ENCODE data around the gene PDGFA. TPM values are rescaled to one million over a fixed set of nuclear protein-coding genes. Genes with fewer than 3 reads are reported as not detected.

Gene PDGFA
- total and polyA plus RNA-seq, 12 donors, result 14.3 to 38.5 (median 24.2) TPM

GRCh38 chr7:520503-521161 is 986 bp upstream of the PDGFA start:
- H3K4me1 ChIP-seq, result peaks cover 19 to 61% (median 46%) of the 10 kb centered on the region in 9 donors

DNA sequence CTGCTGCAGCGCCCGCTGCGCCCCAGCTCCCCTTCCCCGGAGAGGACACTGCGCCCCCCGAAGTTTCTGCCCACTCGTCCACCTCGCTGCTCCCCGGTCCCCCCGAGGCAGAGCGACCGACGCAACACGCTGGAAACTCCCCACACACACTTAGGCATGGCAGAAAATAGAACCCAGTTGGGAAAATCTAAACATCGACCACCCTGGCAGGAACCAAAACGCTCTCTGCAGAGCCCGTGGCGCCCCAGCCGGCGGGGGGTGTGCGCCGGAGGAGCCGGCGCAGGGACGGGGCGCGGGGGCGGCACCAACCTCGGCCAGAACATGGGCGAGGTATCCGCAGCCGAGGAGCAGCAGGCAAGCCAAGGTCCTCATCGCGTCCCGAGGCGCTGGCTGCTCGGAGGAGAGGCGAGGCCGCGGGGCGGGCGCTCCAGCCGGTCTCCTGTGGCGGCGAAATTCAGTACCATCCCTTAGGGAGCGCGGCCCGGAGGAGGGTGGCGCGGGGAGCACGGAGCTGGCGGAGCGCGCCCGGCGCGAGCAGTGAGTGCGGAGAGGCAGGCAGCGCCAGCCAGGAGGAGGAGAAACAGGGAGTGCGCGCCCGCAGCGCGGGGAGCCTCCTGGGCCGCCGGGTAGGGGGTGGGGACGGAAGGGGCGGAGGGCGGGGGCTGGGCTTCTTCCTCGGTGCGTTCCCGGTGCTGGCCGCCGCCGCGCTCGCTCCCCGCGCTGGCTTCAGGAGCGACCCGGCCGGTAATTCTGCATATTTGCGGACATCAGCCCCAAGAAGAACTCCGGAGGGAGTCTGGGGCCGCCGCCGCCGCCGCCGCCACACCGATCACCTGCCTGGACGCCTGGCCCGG is 789 bp downstream of the PDGFA start:
- Histone ChIP-seq H3K4me3 (peak overlapping the region; percentile 56 to 95 (median 75)), H3K36me3 (no peaks in the 10 kb centered on the region), H3K27ac (peak overlapping the region; percentile 83 to 95 (median 90)), H3K27me3 (peaks cover 0 to 80% (median 26%) of the 10 kb centered on the region in 7 donors), H3K4me1 (peaks cover 30 to 74% (median 61%) of the 10 kb centered on the region in 9 donors), H3K9me3 (no peaks in the 10 kb centered on the region)
- DNase-seq, result peak; percentile 84 to 86
- intact Hi-C loops (cut with DNase I), result loop anchor here in 9 of 10 donors (2.0 to 10.0 kb wide), 10 partner anchors 136 to 228 kb away; partner anchors contain the start of genes DNAAF5 (in 2 of the 9) and PRKAR1B (in 2 of the 9)
- ATAC-seq, result peak; percentile 50 to 66 (median 59)
- WGBS, 2 donors, result 1% methylated on average over 87 to 91 of the region's 93 CpGs
- TF ChIP-seq, protein P1, sequence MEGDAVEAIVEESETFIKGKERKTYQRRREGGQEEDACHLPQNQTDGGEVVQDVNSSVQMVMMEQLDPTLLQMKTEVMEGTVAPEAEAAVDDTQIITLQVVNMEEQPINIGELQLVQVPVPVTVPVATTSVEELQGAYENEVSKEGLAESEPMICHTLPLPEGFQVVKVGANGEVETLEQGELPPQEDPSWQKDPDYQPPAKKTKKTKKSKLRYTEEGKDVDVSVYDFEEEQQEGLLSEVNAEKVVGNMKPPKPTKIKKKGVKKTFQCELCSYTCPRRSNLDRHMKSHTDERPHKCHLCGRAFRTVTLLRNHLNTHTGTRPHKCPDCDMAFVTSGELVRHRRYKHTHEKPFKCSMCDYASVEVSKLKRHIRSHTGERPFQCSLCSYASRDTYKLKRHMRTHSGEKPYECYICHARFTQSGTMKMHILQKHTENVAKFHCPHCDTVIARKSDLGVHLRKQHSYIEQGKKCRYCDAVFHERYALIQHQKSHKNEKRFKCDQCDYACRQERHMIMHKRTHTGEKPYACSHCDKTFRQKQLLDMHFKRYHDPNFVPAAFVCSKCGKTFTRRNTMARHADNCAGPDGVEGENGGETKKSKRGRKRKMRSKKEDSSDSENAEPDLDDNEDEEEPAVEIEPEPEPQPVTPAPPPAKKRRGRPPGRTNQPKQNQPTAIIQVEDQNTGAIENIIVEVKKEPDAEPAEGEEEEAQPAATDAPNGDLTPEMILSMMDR (IDR thresholded peaks at IDR 0.05), result peak in 2 of 9 donors; percentile 15 to 17

More at GRCh38 chr7:520503-521161, 986 bp upstream of the PDGFA start:
- Histone ChIP-seq H3K36me3 (no peaks in the 10 kb centered on the region), H3K27ac (peak overlapping the region; percentile 79 to 95 (median 90)), H3K27me3 (peaks cover 0 to 89% (median 26%) of the 10 kb centered on the region in 7 donors), H3K9me3 (no peaks in the 10 kb centered on the region), H3K4me3 (peak overlapping the region in 9 of 10 donors; percentile 49 to 85 (median 61))
- WGBS, 2 donors, result 20 to 23% methylated on average over 62 to 63 of the region's 63 CpGs
- intact Hi-C loops (cut with DNase I), result loop anchor here in 4 of 10 donors (5.0 to 10.0 kb wide), 4 partner anchors 114 to 212 kb away; no protein-coding TSS in a partner anchor
- TF ChIP-seq, protein P1 (IDR thresholded peaks at IDR 0.05), result peak in 1 of 9 donors; percentile 32
- DNase-seq (peak in 1 of 2 donors; percentile 23), ATAC-seq (peak in 1 of 8 donors; percentile 4)

DNA sequence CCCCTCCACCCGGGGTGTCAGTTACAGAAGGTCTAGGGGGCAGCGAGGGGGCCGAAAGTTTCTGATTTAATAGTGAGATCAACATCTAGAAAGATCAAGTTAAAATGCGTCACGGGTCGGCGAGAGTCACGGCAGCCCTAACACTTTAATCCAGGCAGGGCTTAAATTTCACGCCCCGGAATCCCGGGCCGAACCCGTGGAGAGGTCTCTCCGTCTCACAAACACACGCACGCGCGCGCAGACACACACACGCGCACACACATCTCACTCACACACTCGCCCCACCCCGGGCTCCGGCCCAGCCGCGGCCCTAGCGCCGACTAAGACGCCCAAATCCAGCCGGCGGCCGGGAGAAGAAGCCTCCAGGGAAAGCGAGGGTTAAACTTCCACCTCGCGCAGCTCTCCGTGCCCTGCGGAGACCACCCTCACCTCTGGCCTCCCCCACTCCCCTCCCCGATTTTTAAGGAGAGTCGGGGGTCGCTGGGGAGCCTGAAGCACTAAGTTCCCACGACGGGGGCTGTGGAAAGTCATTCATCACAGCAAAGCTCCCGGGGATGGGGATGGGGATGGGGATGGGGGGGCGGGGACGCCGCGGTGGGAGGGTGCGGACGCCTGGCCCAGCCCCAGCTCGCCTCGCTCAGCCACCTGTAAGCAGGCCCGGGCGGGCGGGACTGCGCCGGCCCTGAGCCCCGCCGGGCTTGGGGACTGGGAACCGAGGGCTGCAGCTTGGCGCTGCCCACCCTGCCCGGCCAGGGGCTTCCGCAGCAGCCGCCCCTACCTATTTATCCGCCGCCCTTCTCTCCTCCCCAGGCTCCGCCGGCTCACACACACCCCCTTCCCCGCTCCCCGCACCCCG is 1.6 kb downstream of the PDGFA start:
- WGBS, 2 donors, result 1% methylated on average over 60 to 70 of the region's 70 CpGs
- TF ChIP-seq, protein P1 (IDR thresholded peaks at IDR 0.05), result no peak
- Histone ChIP-seq H3K36me3 (no peaks in the 10 kb centered on the region), H3K4me3 (peak overlapping the region; percentile 56 to 95 (median 75)), H3K4me1 (peaks cover 33 to 74% (median 65%) of the 10 kb centered on the region in 9 donors), H3K27ac (peak overlapping the region; percentile 83 to 95 (median 90)), H3K9me3 (no peaks in the 10 kb centered on the region), H3K27me3 (peaks cover 0 to 72% (median 22%) of the 10 kb centered on the region in 7 donors)
- DNase-seq (peak; percentile 66 to 72), ATAC-seq (peak in 3 of 8 donors; percentile 15 to 23 (median 18))
- intact Hi-C loops (cut with DNase I), result loop anchor here in 9 of 10 donors (2.0 to 10.0 kb wide), 10 partner anchors 137 to 229 kb away; partner anchors contain the start of genes DNAAF5 (in 2 of the 9) and PRKAR1B (in 2 of the 9)
